GM23338 (cell line): ENCODE data around the gene ORC4. TPM values are rescaled to one million over a fixed set of nuclear protein-coding genes. Genes with fewer than 3 reads are reported as not detected.

Experiments
- ATAC-seq: fragments of 200-7000 bp; cut with Tn5 transposase; 3 replicates; pipeline ENCODE4 v1.9.1; 2020
- DNase-seq: peaks from one replicate; pipeline ENCODE4 v3.0.0-alpha.2; 2015; ENCODE audit warnings: low spot score
- H2AFZ ChIP-seq: fragments of 200-600 bp; sonication (generic); 2 replicates; pipeline ENCODE4 v1.8.0; 2016; ENCODE audit warnings: antibody characterized with exemption, mild to moderate bottlenecking, moderate library complexity
- H3F3A ChIP-seq: fragments of 200-600 bp; sonication (generic); replicated peaks from 2 replicates; pipeline ENCODE4 v1.8.0; 2017; ENCODE audit warnings: antibody characterized with exemption, mixed run types, low read depth
- H3K27ac ChIP-seq: fragments of 200-600 bp; sonication (generic); 2 replicates; pipeline ENCODE4 v1.6.1; 2016; ENCODE audit warnings: low read depth
- H3K27me3 ChIP-seq: fragments of 200-600 bp; sonication (generic); 2 replicates; pipeline ENCODE4 v1.8.0; 2016; ENCODE audit warnings: mild to moderate bottlenecking, mixed run types, moderate library complexity; ENCODE audit not compliant: insufficient read depth
- H3K36me3 ChIP-seq: fragments of 200-600 bp; sonication (generic); 2 replicates; pipeline ENCODE4 v1.8.0; 2016; ENCODE audit warnings: mild to moderate bottlenecking; ENCODE audit not compliant: insufficient read depth
- H3K4me1 ChIP-seq: fragments of 200-600 bp; sonication (generic); 2 replicates; pipeline ENCODE4 v1.8.0; 2016; ENCODE audit warnings: mild to moderate bottlenecking, moderate library complexity; ENCODE audit not compliant: insufficient read depth
- H3K4me2 ChIP-seq: fragments of 200-600 bp; sonication (generic); 2 replicates; pipeline ENCODE4 v1.7.1; 2017; ENCODE audit warnings: mixed run types
- H3K4me3 ChIP-seq: fragments of 200-600 bp; sonication (generic); 2 replicates; pipeline ENCODE4 v1.6.1; 2016; ENCODE audit warnings: mixed run types
- H3K79me2 ChIP-seq: fragments of 200-600 bp; sonication (generic); replicated peaks from 2 replicates; pipeline ENCODE4 v1.8.0; 2017; ENCODE audit warnings: mild to moderate bottlenecking; ENCODE audit not compliant: insufficient read depth
- H3K9me2 ChIP-seq: fragments of 200-600 bp; sonication (generic); 2 replicates; pipeline ENCODE4 v1.8.0; 2017; ENCODE audit not compliant: insufficient read depth
- H4K20me1 ChIP-seq: fragments of 200-600 bp; sonication (generic); replicated peaks from 2 replicates; pipeline ENCODE4 v1.8.0; 2017; ENCODE audit warnings: mild to moderate bottlenecking; ENCODE audit not compliant: insufficient read depth
- H3K27ac Mint-ChIP-seq: 2 replicates; pipeline ENCODE4 v1.8.0; 2020; ENCODE audit warnings: inconsistent platforms, mild to moderate bottlenecking, moderate library complexity, mixed read lengths
- H3K27me3 Mint-ChIP-seq: 3 replicates; pipeline ENCODE4 v1.8.0; 2022; ENCODE audit warnings: low read depth, mild to moderate bottlenecking, moderate library complexity, mixed read lengths, inconsistent platforms; ENCODE audit not compliant: insufficient read depth, poor library complexity
- H3K36me3 Mint-ChIP-seq: 3 replicates; pipeline ENCODE4 v1.8.0; 2021; ENCODE audit warnings: low read depth, mild to moderate bottlenecking, inconsistent platforms, moderate library complexity, mixed read lengths
- H3K4me1 Mint-ChIP-seq: 3 replicates; pipeline ENCODE4 v1.8.0; 2020; ENCODE audit warnings: mild to moderate bottlenecking, inconsistent platforms, mixed read lengths
- H3K4me3 Mint-ChIP-seq: 3 replicates; pipeline ENCODE4 v1.8.0; 2021; ENCODE audit warnings: moderate library complexity, mild to moderate bottlenecking, inconsistent platforms, mixed read lengths
- H3K9me3 Mint-ChIP-seq: 3 replicates; pipeline ENCODE4 v1.8.0; 2020; ENCODE audit warnings: moderate library complexity, mild to moderate bottlenecking, inconsistent platforms, mixed read lengths
- CREB1 ChIP-seq: fragments of 250-450 bp; sonication (Bioruptor Pico); IDR thresholded peaks from 2 replicates; pipeline ENCODE4 v1.5.0; 2020; ENCODE audit warnings: low read depth, mild to moderate bottlenecking, moderate library complexity
- EZH2 ChIP-seq: fragments of 200-600 bp; sonication (generic); IDR thresholded peaks from one replicate; pipeline ENCODE4 v1.8.0; 2017; ENCODE audit warnings: antibody characterized with exemption, mild to moderate bottlenecking, low read depth; ENCODE audit not compliant: unreplicated experiment
- EZH2phosphoT487 ChIP-seq: fragments of 200-600 bp; sonication (generic); IDR thresholded peaks from one replicate; pipeline ENCODE4 v1.8.1; 2018; ENCODE audit warnings: antibody characterized with exemption; ENCODE audit not compliant: unreplicated experiment
- JUNB ChIP-seq: IDR thresholded peaks from one replicate; pipeline ENCODE4 v1.6.1; 2016; ENCODE audit warnings: antibody characterized with exemption; ENCODE audit not compliant: unreplicated experiment
- NANOG ChIP-seq: IDR thresholded peaks from 2 replicates; pipeline ENCODE4 v1.6.1; 2016; ENCODE audit warnings: antibody characterized with exemption, borderline replicate concordance
- POLR2AphosphoS5 ChIP-seq: IDR thresholded peaks from 2 replicates; pipeline ENCODE4 v1.6.1; 2016; ENCODE audit warnings: antibody characterized with exemption, low read depth
- STAT1 ChIP-seq: IDR thresholded peaks from one replicate; pipeline ENCODE4 v1.6.1; 2016; ENCODE audit warnings: antibody characterized with exemption; ENCODE audit not compliant: unreplicated experiment
- ZNF114 ChIP-seq: fragments of 250-450 bp; sonication (Bioruptor Pico); IDR thresholded peaks from 2 replicates; pipeline ENCODE4 v1.5.0; 2020; ENCODE audit warnings: mild to moderate bottlenecking, moderate library complexity
- ZNF331 ChIP-seq: fragments of 250-450 bp; sonication (Bioruptor Pico); IDR thresholded peaks from 2 replicates; pipeline ENCODE4 v1.5.0; 2020; ENCODE audit warnings: low read depth, mild to moderate bottlenecking, moderate library complexity
- ZNF462 ChIP-seq: fragments of 250-450 bp; sonication (Bioruptor Pico); IDR thresholded peaks from 2 replicates; pipeline ENCODE4 v1.5.0; 2020; ENCODE audit warnings: mild to moderate bottlenecking, moderate library complexity
- polyA plus RNA-seq: library from polyadenylated mRNA; unstranded; fragments of >200 nt; fragmentation: Nextera tagmentation; extraction: Ambion mirVana; gene quantifications from 2 replicates; pipeline ENCODE4 v1.2.1, GENCODE V29; 2016
- total RNA-seq: library from RNA; depleted of rRNA; stranded (reverse); fragments of >200 nt; shearing (Covaris generic); gene quantifications from 2 replicates; pipeline ENCODE4 v1.2.3, GENCODE V29; 2014
- TF ChIP-seq, protein P1 (sequence below): IDR thresholded peaks from 2 replicates; pipeline ENCODE4 v1.6.1; 2016; ENCODE audit warnings: antibody characterized with exemption
- TF ChIP-seq, protein P2 (sequence below), 2 experiments: fragments of 200-600 bp in 1 of 2; sonication (generic) in 1 of 2; conservative IDR thresholded peaks; 2 replicates each; pipeline versions ENCODE4 v1.5.1 to v1.6.1; 2016 to 2017; ENCODE audit warnings: antibody characterized with exemption in 2 of 2, low read depth in 2 of 2, mild to moderate bottlenecking in 2 of 2, moderate library complexity in 1 of 2
- TF ChIP-seq, protein P3 (sequence below): IDR thresholded peaks from one replicate; pipeline ENCODE4 v1.6.1; 2018; ENCODE audit warnings: antibody characterized with exemption; ENCODE audit not compliant: unreplicated experiment

Gene ORC4
- total and polyA plus RNA-seq, 2 experiments from 2014 or later, result 47.5 to 177 TPM

GRCh38 chr2:147989102-147989501 is 31.4 kb downstream of the ORC4 start (continued):
- no peak for TF ChIP-seq ZNF462 (CRISPR knock-in tag)

DNA sequence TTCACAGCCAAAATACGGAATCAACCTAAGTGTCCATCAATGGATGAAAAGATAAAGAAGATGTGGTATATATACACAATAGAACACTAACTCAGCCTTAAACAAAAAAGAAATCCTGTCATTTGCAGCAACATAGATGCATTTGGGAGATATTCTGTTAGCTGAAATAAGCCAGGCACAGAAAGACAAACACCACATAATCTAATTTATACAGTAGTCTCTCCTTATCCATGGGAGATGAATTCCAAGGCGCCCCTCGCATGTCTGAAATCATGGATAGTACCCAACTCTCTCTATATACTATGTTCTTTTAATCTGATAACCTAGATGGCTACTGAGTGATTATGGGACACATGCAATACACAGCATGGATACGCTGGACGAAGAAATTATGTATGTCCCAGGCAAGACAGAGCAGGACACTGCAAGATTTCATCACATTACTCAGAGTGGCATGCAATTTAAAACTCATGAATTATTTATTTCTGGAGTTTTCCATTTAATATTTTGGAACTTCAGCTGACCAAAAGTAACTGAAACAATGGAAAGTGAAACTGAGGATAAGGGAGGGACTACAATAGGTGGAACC is 39.5 kb downstream of the ORC4 start:
- H3K27me3 Mint-ChIP-seq, result no peaks in the 10 kb centered on the region
- no peak for ATAC-seq
- no peak overlapping the region for H2AFZ ChIP-seq
- TF ChIP-seq CREB1 (CRISPR knock-in tag) (no peak), EZH2phosphoT487 (no peak), EZH2 (no peak), POLR2AphosphoS5 (no peak), JUNB (no peak), NANOG (no peak), ZNF331 (CRISPR knock-in tag) (no peak), ZNF114 (CRISPR knock-in tag) (no peak), STAT1 (no peak)
- TF ChIP-seq, protein P1, sequence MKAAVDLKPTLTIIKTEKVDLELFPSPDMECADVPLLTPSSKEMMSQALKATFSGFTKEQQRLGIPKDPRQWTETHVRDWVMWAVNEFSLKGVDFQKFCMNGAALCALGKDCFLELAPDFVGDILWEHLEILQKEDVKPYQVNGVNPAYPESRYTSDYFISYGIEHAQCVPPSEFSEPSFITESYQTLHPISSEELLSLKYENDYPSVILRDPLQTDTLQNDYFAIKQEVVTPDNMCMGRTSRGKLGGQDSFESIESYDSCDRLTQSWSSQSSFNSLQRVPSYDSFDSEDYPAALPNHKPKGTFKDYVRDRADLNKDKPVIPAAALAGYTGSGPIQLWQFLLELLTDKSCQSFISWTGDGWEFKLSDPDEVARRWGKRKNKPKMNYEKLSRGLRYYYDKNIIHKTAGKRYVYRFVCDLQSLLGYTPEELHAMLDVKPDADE, result no peak
- TF ChIP-seq, protein P2, sequence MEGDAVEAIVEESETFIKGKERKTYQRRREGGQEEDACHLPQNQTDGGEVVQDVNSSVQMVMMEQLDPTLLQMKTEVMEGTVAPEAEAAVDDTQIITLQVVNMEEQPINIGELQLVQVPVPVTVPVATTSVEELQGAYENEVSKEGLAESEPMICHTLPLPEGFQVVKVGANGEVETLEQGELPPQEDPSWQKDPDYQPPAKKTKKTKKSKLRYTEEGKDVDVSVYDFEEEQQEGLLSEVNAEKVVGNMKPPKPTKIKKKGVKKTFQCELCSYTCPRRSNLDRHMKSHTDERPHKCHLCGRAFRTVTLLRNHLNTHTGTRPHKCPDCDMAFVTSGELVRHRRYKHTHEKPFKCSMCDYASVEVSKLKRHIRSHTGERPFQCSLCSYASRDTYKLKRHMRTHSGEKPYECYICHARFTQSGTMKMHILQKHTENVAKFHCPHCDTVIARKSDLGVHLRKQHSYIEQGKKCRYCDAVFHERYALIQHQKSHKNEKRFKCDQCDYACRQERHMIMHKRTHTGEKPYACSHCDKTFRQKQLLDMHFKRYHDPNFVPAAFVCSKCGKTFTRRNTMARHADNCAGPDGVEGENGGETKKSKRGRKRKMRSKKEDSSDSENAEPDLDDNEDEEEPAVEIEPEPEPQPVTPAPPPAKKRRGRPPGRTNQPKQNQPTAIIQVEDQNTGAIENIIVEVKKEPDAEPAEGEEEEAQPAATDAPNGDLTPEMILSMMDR (conservative IDR thresholded peaks at IDR 0.05; ENCODE audit: low read depth in 2 of 2), result no peak
- TF ChIP-seq, protein P3, sequence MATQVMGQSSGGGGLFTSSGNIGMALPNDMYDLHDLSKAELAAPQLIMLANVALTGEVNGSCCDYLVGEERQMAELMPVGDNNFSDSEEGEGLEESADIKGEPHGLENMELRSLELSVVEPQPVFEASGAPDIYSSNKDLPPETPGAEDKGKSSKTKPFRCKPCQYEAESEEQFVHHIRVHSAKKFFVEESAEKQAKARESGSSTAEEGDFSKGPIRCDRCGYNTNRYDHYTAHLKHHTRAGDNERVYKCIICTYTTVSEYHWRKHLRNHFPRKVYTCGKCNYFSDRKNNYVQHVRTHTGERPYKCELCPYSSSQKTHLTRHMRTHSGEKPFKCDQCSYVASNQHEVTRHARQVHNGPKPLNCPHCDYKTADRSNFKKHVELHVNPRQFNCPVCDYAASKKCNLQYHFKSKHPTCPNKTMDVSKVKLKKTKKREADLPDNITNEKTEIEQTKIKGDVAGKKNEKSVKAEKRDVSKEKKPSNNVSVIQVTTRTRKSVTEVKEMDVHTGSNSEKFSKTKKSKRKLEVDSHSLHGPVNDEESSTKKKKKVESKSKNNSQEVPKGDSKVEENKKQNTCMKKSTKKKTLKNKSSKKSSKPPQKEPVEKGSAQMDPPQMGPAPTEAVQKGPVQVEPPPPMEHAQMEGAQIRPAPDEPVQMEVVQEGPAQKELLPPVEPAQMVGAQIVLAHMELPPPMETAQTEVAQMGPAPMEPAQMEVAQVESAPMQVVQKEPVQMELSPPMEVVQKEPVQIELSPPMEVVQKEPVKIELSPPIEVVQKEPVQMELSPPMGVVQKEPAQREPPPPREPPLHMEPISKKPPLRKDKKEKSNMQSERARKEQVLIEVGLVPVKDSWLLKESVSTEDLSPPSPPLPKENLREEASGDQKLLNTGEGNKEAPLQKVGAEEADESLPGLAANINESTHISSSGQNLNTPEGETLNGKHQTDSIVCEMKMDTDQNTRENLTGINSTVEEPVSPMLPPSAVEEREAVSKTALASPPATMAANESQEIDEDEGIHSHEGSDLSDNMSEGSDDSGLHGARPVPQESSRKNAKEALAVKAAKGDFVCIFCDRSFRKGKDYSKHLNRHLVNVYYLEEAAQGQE, result no peak

More for the DNA sequence above, 39.5 kb downstream of the ORC4 start:
- Histone ChIP-seq H4K20me1 (peaks cover 27% of the 10 kb centered on the region), H3F3A (no peaks in the 10 kb centered on the region), H3K4me1 (no peaks in the 10 kb centered on the region), H3K9me2 (no peaks in the 10 kb centered on the region), H3K4me2 (no peak overlapping the region), H3K4me3 (no peak overlapping the region), H3K27ac (no peak overlapping the region), H3K27me3 (no peaks in the 10 kb centered on the region), H3K79me2 (peaks cover 100% of the 10 kb centered on the region), H3K36me3 (no peaks in the 10 kb centered on the region)
- Mint-ChIP-seq H3K27ac (no peak overlapping the region), H3K36me3 (no peaks in the 10 kb centered on the region), H3K4me3 (no peak overlapping the region), H3K4me1 (peaks cover 3% of the 10 kb centered on the region), H3K9me3 (no peaks in the 10 kb centered on the region)
- DNase-seq, result no peak
